Ovary (tissue), 9 donors: Measurements from ENCODE around the gene ACSF3. TPM values are rescaled to one million over a fixed set of nuclear protein-coding genes. Genes with fewer than 3 reads are reported as not detected.

Experiments
- DNase-seq, 5 donors: peaks; one replicate each; pipeline ENCODE4 v3.0.0-alpha.2; 2019 to 2020
- H3K27ac ChIP-seq, 2 donors: fragments of 200-600 bp; one replicate each; pipeline versions ENCODE4 v1.5.1 to v1.8.0; 2019 to 2022
- H3K27me3 ChIP-seq: fragments of 200-600 bp; one replicate; pipeline ENCODE4 v1.8.0; 2022
- H3K36me3 ChIP-seq: fragments of 200-600 bp; sonication (generic); one replicate; pipeline ENCODE4 v1.5.1; 2019
- H3K4me1 ChIP-seq: one replicate; pipeline ENCODE4 v1.8.1; 2013; ENCODE audit warnings: mild to moderate bottlenecking, moderate library complexity; ENCODE audit not compliant: insufficient read depth
- H3K4me3 ChIP-seq: fragments of 200-600 bp; sonication (generic); one replicate; pipeline ENCODE4 v1.5.1; 2017
- H3K9me3 ChIP-seq, 2 donors: fragments of 200-600 bp in 1 of 2; sonication (generic) in 1 of 2; one replicate each; pipeline versions ENCODE4 v1.5.1 to v1.8.1; 2013 to 2019; ENCODE audit warnings: mild to moderate bottlenecking in 1 of 2, moderate library complexity in 1 of 2
- EP300 ChIP-seq: sonication (generic); formaldehyde crosslinking; IDR thresholded peaks from one replicate; pipeline ENCODE4 v1.6.1; 2017; ENCODE audit warnings: antibody characterized with exemption
- POLR2A ChIP-seq: fragments of 450-650 bp; IDR thresholded peaks from one replicate; pipeline ENCODE4 v1.6.1; 2017; ENCODE audit warnings: antibody characterized with exemption, mild to moderate bottlenecking, moderate library complexity
- WGBS, 3 donors: extraction: QIAGEN DNeasy Blood & Tissue Kit in 1 of 3; methylation state at CpG; one replicate each; pipeline versions ENCODE4 v1.1.5 to v1.1.7; 2013 to 2017; 5-methylcytosine and 5-hydroxymethylcytosine counted together
- intact Hi-C, 4 donors: fragments of 100-400 bp; cut with DNase I; formaldehyde crosslinking; loops; one replicate each; pipeline versions ENCODE4 v1.11.0 to v1.15.1; 2022 to 2023
- polyA plus RNA-seq, 2 donors: library from polyadenylated mRNA; stranded (reverse); fragments of 200-250 nt in 1 of 2; fragments of 350-450 nt in 1 of 2; fragmentation: Illumina TruSeq in 1 of 2; extraction: RNeasy Lipid Tissue Mini Kit (QIAGEN cat#74804) in 1 of 2; gene quantifications; one replicate each; pipeline ENCODE4 v1.2.3, GENCODE V29; 2013 to 2014
- total RNA-seq, 7 donors: library from RNA; depleted of rRNA in 2 of 7; stranded (reverse); fragments of >200 nt in 2 of 7; fragmentation: NEBNext Ultra II Directional in 3 of 7; extraction: Animal tissue kit (Norgen Biotek cat#: 25700) in 3 of 7; gene quantifications; one replicate each; pipeline versions ENCODE4 v1.1.0 to v1.2.4, GENCODE V29; 2016 to 2023
- TF ChIP-seq, protein P1 (sequence below), 3 donors: fragments of 450-650 bp in 2 of 3; fragments of 200-600 bp in 1 of 3; IDR thresholded peaks; one replicate each; pipeline versions ENCODE4 v1.5.1 to v1.8.0; 2016 to 2022; ENCODE audit warnings: antibody characterized with exemption in 3 of 3, mild to moderate bottlenecking in 1 of 3
- donor health status: DM: no; HTN: no; CAD: no; lungs with moderate emphysema.
- donor health status: DM: no; HTN: no; CAD: no.
- donor health status: Bipolar disorder and iron deficiency.
- donor health status: DM: yes; HTN: yes; CAD: no.
- donor health status: DM: no; HTN: no; CAD: no.
- donor health status: DM: yes; HTN: yes; CAD: no.

ACSF3 gene
- total and polyA plus RNA-seq, 9 donors, result 16.2 to 40.9 (median 28.0) TPM

- Histone ChIP-seq H3K4me1 (no peaks in the 10 kb centered on the region), H3K27me3 (no peaks in the 10 kb centered on the region), H3K27ac (no peak overlapping the region), H3K9me3 (no peaks in the 10 kb centered on the region), H3K4me3 (no peak overlapping the region), H3K36me3 (no peaks in the 10 kb centered on the region)
- TF ChIP-seq POLR2A (no peak), EP300 (no peak)
- TF ChIP-seq, protein P1, sequence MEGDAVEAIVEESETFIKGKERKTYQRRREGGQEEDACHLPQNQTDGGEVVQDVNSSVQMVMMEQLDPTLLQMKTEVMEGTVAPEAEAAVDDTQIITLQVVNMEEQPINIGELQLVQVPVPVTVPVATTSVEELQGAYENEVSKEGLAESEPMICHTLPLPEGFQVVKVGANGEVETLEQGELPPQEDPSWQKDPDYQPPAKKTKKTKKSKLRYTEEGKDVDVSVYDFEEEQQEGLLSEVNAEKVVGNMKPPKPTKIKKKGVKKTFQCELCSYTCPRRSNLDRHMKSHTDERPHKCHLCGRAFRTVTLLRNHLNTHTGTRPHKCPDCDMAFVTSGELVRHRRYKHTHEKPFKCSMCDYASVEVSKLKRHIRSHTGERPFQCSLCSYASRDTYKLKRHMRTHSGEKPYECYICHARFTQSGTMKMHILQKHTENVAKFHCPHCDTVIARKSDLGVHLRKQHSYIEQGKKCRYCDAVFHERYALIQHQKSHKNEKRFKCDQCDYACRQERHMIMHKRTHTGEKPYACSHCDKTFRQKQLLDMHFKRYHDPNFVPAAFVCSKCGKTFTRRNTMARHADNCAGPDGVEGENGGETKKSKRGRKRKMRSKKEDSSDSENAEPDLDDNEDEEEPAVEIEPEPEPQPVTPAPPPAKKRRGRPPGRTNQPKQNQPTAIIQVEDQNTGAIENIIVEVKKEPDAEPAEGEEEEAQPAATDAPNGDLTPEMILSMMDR (IDR thresholded peaks at IDR 0.05), result no peak
- intact Hi-C loops, result no loop called here
- 67 to 82% (median 71%) methylated on average over 10 to 15 of the region's 15 CpGs for whole genome bisulfite sequencing, 3 donors
- DNase-seq, result no peak
Measured at GRCh38 chr16:89055313-89055712, 38.3 kb upstream of the ACSF3 start.

GRCh38 chr16:89055894-89056555 lies 37.6 kb upstream of the ACSF3 start:
- no peak overlapping the region for H3K27ac ChIP-seq
- H3K27me3 ChIP-seq, result no peaks in the 10 kb centered on the region

DNA sequence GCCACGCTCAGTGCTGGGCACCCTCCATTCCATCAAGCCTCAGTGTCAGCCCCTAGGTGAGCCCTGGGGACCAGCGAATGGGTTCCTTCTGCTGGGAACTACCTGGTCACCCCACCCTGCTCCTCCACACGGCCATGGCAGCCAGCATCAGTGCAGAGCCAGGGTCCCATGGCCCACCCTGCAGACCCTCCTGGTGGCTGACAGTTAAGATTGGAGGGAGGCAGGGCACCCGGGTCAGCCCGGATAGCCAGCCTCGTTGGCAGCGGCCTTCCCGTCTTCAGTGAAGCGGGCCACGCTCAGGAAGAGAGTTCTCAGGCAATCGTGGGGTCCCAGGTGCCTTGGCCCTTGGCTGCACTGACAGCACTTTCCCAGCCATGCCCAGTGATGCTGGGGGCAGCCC lies 37.1 kb upstream of the ACSF3 start:
- Histone ChIP-seq H3K36me3 (no peaks in the 10 kb centered on the region), H3K9me3 (no peaks in the 10 kb centered on the region), H3K4me1 (no peaks in the 10 kb centered on the region), H3K27me3 (no peaks in the 10 kb centered on the region), H3K27ac (no peak overlapping the region), H3K4me3 (no peak overlapping the region)
- intact Hi-C loops, result no loop called here
- no peak for TF ChIP-seq POLR2A
- TF ChIP-seq EP300, result no peak
- TF ChIP-seq, protein P1 (IDR thresholded peaks at IDR 0.05), result no peak
- 78 to 83% (median 81%) methylated on average over 11 of the region's 11 CpGs for WGBS, 3 donors
- no peak for DNase-seq

More at GRCh38 chr16:89055894-89056555, 37.6 kb upstream of the ACSF3 start:
- intact Hi-C loops, result no loop called here
- WGBS, 3 donors, result 79 to 85% (median 81%) methylated on average over 25 of the region's 25 CpGs
- TF ChIP-seq EP300, result no peak
- TF ChIP-seq POLR2A, result no peak
- TF ChIP-seq, protein P1 (IDR thresholded peaks at IDR 0.05), result no peak
- H3K36me3 ChIP-seq, result no peaks in the 10 kb centered on the region
- no peak overlapping the region for H3K4me3 ChIP-seq
- no peaks in the 10 kb centered on the region for H3K4me1 ChIP-seq
- no peaks in the 10 kb centered on the region for H3K9me3 ChIP-seq
- DNase-seq, result no peak

DNA sequence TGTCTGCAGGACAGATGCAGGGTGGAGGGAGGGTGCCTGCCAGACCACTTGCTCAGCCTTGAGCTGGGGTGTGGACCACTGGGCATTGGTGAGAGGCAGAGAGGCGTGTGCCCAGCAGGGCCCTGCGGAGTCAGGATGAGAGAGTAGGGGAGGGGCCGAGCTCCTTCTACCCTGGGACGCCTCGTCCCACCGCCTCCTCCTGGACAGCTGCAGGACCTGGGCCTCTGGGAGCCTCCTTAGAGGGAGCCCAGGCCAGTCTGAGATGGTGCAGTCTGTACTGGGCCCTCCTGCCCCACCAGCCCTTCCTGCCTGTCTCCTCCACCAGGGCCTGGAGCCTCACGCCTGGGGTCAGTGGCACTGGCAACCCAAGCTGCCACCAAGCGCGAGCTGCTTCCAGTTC lies 35.9 kb upstream of the ACSF3 start:
- DNase-seq, result no peak
- H3K4me1 ChIP-seq, result no peaks in the 10 kb centered on the region
- no peaks in the 10 kb centered on the region for H3K9me3 ChIP-seq
- no peaks in the 10 kb centered on the region for H3K27me3 ChIP-seq
- no peak overlapping the region for H3K27ac ChIP-seq
- H3K4me3 ChIP-seq, result no peak overlapping the region
- WGBS, 3 donors, result 44 to 53% (median 47%) methylated on average over 7 to 9 of the region's 9 CpGs
- TF ChIP-seq EP300, result no peak
- TF ChIP-seq, protein P1 (IDR thresholded peaks at IDR 0.05), result no peak
- no peak for TF ChIP-seq POLR2A
- intact Hi-C loops, result no loop called here
- no peaks in the 10 kb centered on the region for H3K36me3 ChIP-seq
